Suppressor macrophage treated with lipopolysaccharide for 4 hours (primary cell): ENCODE results near the gene FOXD4L6.
"Not testable (repeated sequence)": the region's sequence is repeated elsewhere in the genome, so short reads cannot be mapped to it uniquely, and the experiment has no call there.

Source experiments
- DNase-seq: peaks from one replicate; pipeline ENCODE4 v3.0.0-alpha.2; 2020

The FOXD4L6 gene

GRCh38 chr9:41128581-41128980, at the start of gene FOXD4L6:
Gene FOXD4L6, minus strand, starts transcription at chr9:41128681. Its CDS starts 298 bp downstream, at chr9:41128383.
- not testable (repeated sequence) for DNase-seq

- DNase-seq, result not testable (repeated sequence)
Observed at GRCh38 chr9:41174994-41175393, 46.5 kb upstream of the FOXD4L6 start.

- DNase-seq, result not testable (repeated sequence)
Observed at GRCh38 chr9:41150116-41150515, 21.6 kb upstream of the FOXD4L6 start.

- not testable (repeated sequence) for DNase-seq
Observed at GRCh38 chr9:41141878-41142277, 13.4 kb upstream of the FOXD4L6 start.

GRCh38 chr9:41126746-41127446, 1.6 kb downstream of the FOXD4L6 start:
- not testable (repeated sequence) for DNase-seq

- DNase-seq, result not testable (repeated sequence)
Observed at GRCh38 chr9:41125936-41126335, 2.5 kb downstream of the FOXD4L6 start.

- not testable (repeated sequence) for DNase-seq
Observed at GRCh38 chr9:41125109-41125658, 3.3 kb downstream of the FOXD4L6 start.

- DNase-seq, result not testable (repeated sequence)
Observed at GRCh38 chr9:41124250-41125108, 4.0 kb downstream of the FOXD4L6 start.

- not testable (repeated sequence) for DNase-seq
Observed at GRCh38 chr9:41123812-41124211, 4.7 kb downstream of the FOXD4L6 start.

- DNase-seq, result not testable (repeated sequence)
Observed at GRCh38 chr9:41123396-41123795, 5.1 kb downstream of the FOXD4L6 start.

- DNase-seq, result not testable (repeated sequence)
Observed at GRCh38 chr9:41120696-41121095, 7.8 kb downstream of the FOXD4L6 start.

- DNase-seq, result not testable (repeated sequence)
Observed at GRCh38 chr9:41119719-41120118, 8.8 kb downstream of the FOXD4L6 start.

GRCh38 chr9:41119311-41119710, 9.2 kb downstream of the FOXD4L6 start:
- not testable (repeated sequence) for DNase-seq

GRCh38 chr9:41113348-41113747, 15.1 kb downstream of the FOXD4L6 start:
- DNase-seq, result not testable (repeated sequence)

- DNase-seq, result not testable (repeated sequence)
Observed at GRCh38 chr9:41111414-41111813, 17.1 kb downstream of the FOXD4L6 start.

GRCh38 chr9:41110913-41111312, 17.6 kb downstream of the FOXD4L6 start:
- DNase-seq, result not testable (repeated sequence)

GRCh38 chr9:41109253-41109652, 19.2 kb downstream of the FOXD4L6 start:
- not testable (repeated sequence) for DNase-seq

- DNase-seq, result not testable (repeated sequence)
Observed at GRCh38 chr9:41108816-41109215, 19.7 kb downstream of the FOXD4L6 start.

- not testable (repeated sequence) for DNase-seq
Observed at GRCh38 chr9:41106472-41107116, 21.9 kb downstream of the FOXD4L6 start.

GRCh38 chr9:41105557-41106253, 22.8 kb downstream of the FOXD4L6 start:
- not testable (repeated sequence) for DNase-seq

GRCh38 chr9:41104542-41104941, 23.9 kb downstream of the FOXD4L6 start:
- DNase-seq, result not testable (repeated sequence)

- DNase-seq, result not testable (repeated sequence)
Observed at GRCh38 chr9:41100508-41100907, 28.0 kb downstream of the FOXD4L6 start.
